Muscle of leg (tissue), 11 donors: Measurements from ENCODE around the gene FRMD3. TPM values are rescaled to one million over a fixed set of nuclear protein-coding genes. Genes with fewer than 3 reads are reported as not detected.
A peak's percentile ranks its signal among the peaks of the same experiment; 100 is the strongest.

Source experiments
- DNase-seq: peaks from one replicate; pipeline ENCODE4 v3.0.0; 2013
- H3K27ac ChIP-seq: one replicate; pipeline ENCODE4 v1.5.1; 2013; ENCODE audit warnings: mild to moderate bottlenecking, low read length, control low read depth
- H3K27me3 ChIP-seq: one replicate; pipeline ENCODE4 v1.6.1; 2013; ENCODE audit warnings: low read length; ENCODE audit not compliant: control insufficient read depth, insufficient read depth
- H3K36me3 ChIP-seq: one replicate; pipeline ENCODE4 v1.6.1; 2013; ENCODE audit warnings: low read length; ENCODE audit not compliant: control insufficient read depth, insufficient read depth
- H3K4me1 ChIP-seq: one replicate; pipeline ENCODE4 v1.6.1; 2013; ENCODE audit warnings: low read length; ENCODE audit not compliant: control insufficient read depth, insufficient read depth
- H3K4me3 ChIP-seq: one replicate; pipeline ENCODE4 v1.5.1; 2013; ENCODE audit warnings: low read length, control low read depth
- H3K9me3 ChIP-seq: replicated peaks from 2 replicates; pipeline ENCODE4 v1.6.1; 2013; ENCODE audit warnings: low read depth, low read length; ENCODE audit not compliant: control insufficient read depth
- WGBS: methylation state at CpG from one replicate; pipeline ENCODE4 v1.1.5; 2013; ENCODE audit warnings: missing lambda C conversion rate; ENCODE audit not compliant: insufficient coverage; 5-methylcytosine and 5-hydroxymethylcytosine counted together
- polyA plus RNA-seq, 8 donors: library from polyadenylated mRNA; unstranded; fragments of 120-200 nt; gene quantifications; one replicate each; pipeline versions ENCODE4 v1.2.1 to v1.2.3, GENCODE V29; 2013; ENCODE audit warnings: inconsistent platforms in 1 of 8, low replicate concordance in 1 of 8; ENCODE audit not compliant: insufficient read length in 8 of 8, insufficient read depth in 1 of 8
- total RNA-seq: library from RNA; stranded (reverse); fragments of 120-200 nt; gene quantifications from one replicate; pipeline ENCODE4 v1.2.4, GENCODE V29; 2013

FRMD3 gene
- total and polyA plus RNA-seq, 9 donors = 21.4 to 37.5 (median 34.4) TPM

DNA sequence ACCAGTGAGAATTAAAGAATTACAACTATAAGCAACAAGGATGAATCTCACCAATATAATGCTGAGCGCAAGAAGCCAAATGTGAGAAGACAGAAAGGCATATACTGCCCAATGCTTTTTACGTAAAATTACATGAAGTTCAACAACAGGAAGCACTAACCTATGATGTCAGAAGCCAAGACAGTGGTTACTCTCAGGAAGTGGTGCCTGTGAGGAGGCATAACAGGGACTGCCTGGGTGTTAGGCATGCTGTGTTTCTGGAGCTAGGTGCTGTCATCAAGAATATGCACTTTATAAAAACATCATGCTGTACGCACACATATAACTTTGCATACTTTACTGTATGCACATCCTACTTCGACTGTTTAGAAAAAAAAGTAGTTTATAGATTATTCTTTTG lies 30.1 kb downstream of the FRMD3 start:
- H3K4me3 ChIP-seq = no peak overlapping the region
- peaks cover 4% of the 10 kb centered on the region for H3K36me3 ChIP-seq
- no peak for DNase-seq
- H3K27me3 ChIP-seq = no peaks in the 10 kb centered on the region
- H3K27ac ChIP-seq = no peak overlapping the region
- H3K9me3 ChIP-seq = no peaks in the 10 kb centered on the region
- peaks cover 22% of the 10 kb centered on the region for H3K4me1 ChIP-seq
- WGBS = no CpG with 5 or more reads among the region's 4 CpGs

DNA sequence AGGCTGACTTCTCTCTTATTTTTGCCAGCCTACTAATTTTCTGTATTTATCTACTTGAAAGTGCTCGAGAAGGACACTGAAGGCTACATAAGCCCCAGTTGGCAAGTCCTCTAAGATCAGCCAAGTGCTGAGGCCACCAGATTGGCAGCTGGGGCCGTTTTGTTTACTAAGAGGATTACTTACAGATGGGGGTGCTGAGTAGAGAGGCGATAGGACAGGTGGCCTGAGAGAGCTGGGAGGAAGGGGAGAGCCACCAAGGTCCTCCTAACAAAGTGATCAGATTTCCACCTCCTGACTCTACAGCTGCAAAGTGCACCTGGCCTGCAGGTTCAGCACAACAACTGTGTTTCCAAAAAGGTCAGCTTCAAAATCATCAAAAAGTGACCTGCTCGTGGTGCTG lies 32.9 kb downstream of the FRMD3 start:
- Histone ChIP-seq H3K27ac (no peak overlapping the region), H3K36me3 (no peaks in the 10 kb centered on the region), H3K4me1 (peaks cover 22% of the 10 kb centered on the region), H3K27me3 (no peaks in the 10 kb centered on the region), H3K4me3 (no peak overlapping the region), H3K9me3 (no peaks in the 10 kb centered on the region)
- 42% methylated on average over 2 of the region's 4 CpGs for WGBS
- DNase-seq = peak; percentile 73

GRCh38 chr9:83503866-83504265 lies 34.3 kb downstream of the FRMD3 start:
- Histone ChIP-seq H3K4me3 (no peak overlapping the region), H3K27ac (no peak overlapping the region), H3K36me3 (no peaks in the 10 kb centered on the region), H3K4me1 (peaks cover 15% of the 10 kb centered on the region), H3K9me3 (no peaks in the 10 kb centered on the region), H3K27me3 (no peaks in the 10 kb centered on the region)
- 58% methylated on average over 2 of the region's 6 CpGs for WGBS
- DNase-seq = no peak

DNA sequence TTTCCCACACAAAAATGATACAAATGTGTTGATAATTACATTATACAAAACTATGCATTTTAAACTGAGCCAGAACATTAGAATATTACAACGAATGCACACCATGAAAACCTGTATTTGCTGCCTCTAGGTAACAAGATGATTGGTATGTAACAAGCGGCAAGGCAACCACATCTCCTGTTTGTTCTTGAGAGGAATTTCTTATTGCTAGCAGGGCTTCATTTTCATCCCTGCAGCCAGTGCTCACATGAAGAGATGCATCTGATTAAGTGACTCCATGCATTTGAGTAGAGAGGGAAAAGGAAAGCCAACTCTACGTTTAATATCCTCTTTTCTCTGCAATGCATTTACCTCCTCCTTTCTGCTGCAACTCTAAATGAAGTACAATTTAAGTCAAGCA lies 36.6 kb downstream of the FRMD3 start:
- no peaks in the 10 kb centered on the region for H3K36me3 ChIP-seq
- DNase-seq = no peak
- whole genome bisulfite sequencing = 60% methylated on average over 1 of the region's 3 CpGs
- no peak overlapping the region for H3K4me3 ChIP-seq
- H3K9me3 ChIP-seq = no peaks in the 10 kb centered on the region
- H3K27ac ChIP-seq = no peak overlapping the region
- peaks cover 15% of the 10 kb centered on the region for H3K4me1 ChIP-seq
- H3K27me3 ChIP-seq = no peaks in the 10 kb centered on the region

GRCh38 chr9:83497441-83497840 lies 40.8 kb downstream of the FRMD3 start:
- H3K4me3 ChIP-seq = no peak overlapping the region
- H3K27me3 ChIP-seq = no peaks in the 10 kb centered on the region
- H3K4me1 ChIP-seq = no peaks in the 10 kb centered on the region
- no peaks in the 10 kb centered on the region for H3K9me3 ChIP-seq
- 83% methylated on average over 1 of the region's 3 CpGs for WGBS
- DNase-seq = no peak
- no peaks in the 10 kb centered on the region for H3K36me3 ChIP-seq
- H3K27ac ChIP-seq = no peak overlapping the region

DNA sequence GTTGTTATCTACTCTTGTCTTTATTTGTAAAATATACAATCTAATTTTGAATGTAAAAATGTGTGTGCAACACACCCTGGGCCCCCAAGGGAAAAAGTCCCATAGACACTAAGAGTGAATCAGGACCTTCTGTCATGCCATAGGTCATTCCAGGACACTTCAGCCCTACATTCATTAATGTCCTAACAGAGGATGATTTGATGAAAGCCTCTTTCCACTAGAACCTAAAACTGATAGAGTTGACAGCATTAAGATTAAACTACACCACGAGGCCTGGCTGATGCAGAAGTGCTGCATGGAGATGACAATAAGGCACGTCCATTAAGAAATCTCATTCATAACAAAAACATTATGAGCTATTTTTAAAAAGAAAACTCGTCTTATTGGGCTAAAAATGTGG lies 46.2 kb downstream of the FRMD3 start:
- no peaks in the 10 kb centered on the region for H3K27me3 ChIP-seq
- H3K36me3 ChIP-seq = no peaks in the 10 kb centered on the region
- no peaks in the 10 kb centered on the region for H3K9me3 ChIP-seq
- H3K27ac ChIP-seq = no peak overlapping the region
- no peaks in the 10 kb centered on the region for H3K4me1 ChIP-seq
- DNase-seq = no peak
- WGBS = no CpG with 5 or more reads among the region's 3 CpGs
- no peak overlapping the region for H3K4me3 ChIP-seq

- DNase-seq = no peak
- Histone ChIP-seq H3K4me1 (no peaks in the 10 kb centered on the region), H3K4me3 (no peak overlapping the region), H3K36me3 (no peaks in the 10 kb centered on the region), H3K9me3 (no peaks in the 10 kb centered on the region), H3K27me3 (no peaks in the 10 kb centered on the region), H3K27ac (no peak overlapping the region)
- WGBS = 60% methylated on average over 1 of the region's 3 CpGs
Measured at GRCh38 chr9:83491413-83491812, 46.8 kb downstream of the FRMD3 start.

GRCh38 chr9:83489961-83490360 lies 48.2 kb downstream of the FRMD3 start:
- WGBS = 83% methylated on average over 1 of the region's 1 CpG
- no peak overlapping the region for H3K4me3 ChIP-seq
- no peak overlapping the region for H3K27ac ChIP-seq
- DNase-seq = no peak
- H3K36me3 ChIP-seq = no peaks in the 10 kb centered on the region
- no peaks in the 10 kb centered on the region for H3K27me3 ChIP-seq
- H3K9me3 ChIP-seq = no peaks in the 10 kb centered on the region
- H3K4me1 ChIP-seq = no peaks in the 10 kb centered on the region

- H3K27ac ChIP-seq = no peak overlapping the region
- DNase-seq = no peak
- no peaks in the 10 kb centered on the region for H3K27me3 ChIP-seq
- H3K4me1 ChIP-seq = no peaks in the 10 kb centered on the region
- peaks cover 3% of the 10 kb centered on the region for H3K9me3 ChIP-seq
- no peak overlapping the region for H3K4me3 ChIP-seq
- no CpG with 5 or more reads among the region's 6 CpGs for WGBS
- H3K36me3 ChIP-seq = no peaks in the 10 kb centered on the region
Measured at GRCh38 chr9:83484990-83485389, 53.2 kb downstream of the FRMD3 start.

DNA sequence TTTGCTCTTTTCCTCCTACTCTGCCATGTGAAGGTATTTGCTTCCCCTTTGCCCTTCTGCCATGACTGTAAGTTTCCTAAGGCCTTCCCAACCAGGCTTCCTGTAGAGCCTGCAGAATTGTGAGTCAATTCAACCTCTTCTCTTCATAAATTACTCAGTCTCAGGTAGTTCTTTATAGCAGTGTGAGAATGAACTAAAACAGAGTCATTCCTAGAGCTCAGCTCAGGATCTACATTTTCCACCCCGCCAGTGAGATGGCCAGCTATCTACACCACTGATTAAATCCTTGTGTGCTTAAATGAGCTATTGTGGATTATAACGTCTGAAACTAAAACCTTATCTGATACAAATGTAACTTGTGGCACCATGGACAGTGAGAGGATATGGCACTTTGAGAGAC lies 55.0 kb downstream of the FRMD3 start:
- Histone ChIP-seq H3K36me3 (no peaks in the 10 kb centered on the region), H3K27ac (no peak overlapping the region), H3K4me3 (no peak overlapping the region), H3K9me3 (peaks cover 6% of the 10 kb centered on the region), H3K27me3 (no peaks in the 10 kb centered on the region), H3K4me1 (no peaks in the 10 kb centered on the region)
- no peak for DNase-seq
- WGBS = no CpG with 5 or more reads among the region's 2 CpGs

GRCh38 chr9:83479765-83480164 lies 58.4 kb downstream of the FRMD3 start:
- no peaks in the 10 kb centered on the region for H3K4me1 ChIP-seq
- H3K27me3 ChIP-seq = no peaks in the 10 kb centered on the region
- DNase-seq = no peak
- no CpG with 5 or more reads among the region's 2 CpGs for WGBS
- H3K36me3 ChIP-seq = no peaks in the 10 kb centered on the region
- H3K9me3 ChIP-seq = peaks cover 6% of the 10 kb centered on the region
- no peak overlapping the region for H3K27ac ChIP-seq
- H3K4me3 ChIP-seq = no peak overlapping the region
